NCI-H2227 treated with DMSO at 0.1 percent for 48 hours (cell line): ENCODE data around the gene IL4R.
"Not testable (repeated sequence)": the region's sequence is repeated elsewhere in the genome, so short reads cannot be mapped to it uniquely, and the experiment has no call there.

Experiments used
- DNase-seq: peaks from one replicate; lab custom pipeline; 2025; lab: John Stamatoyannopoulos, UW

Gene IL4R

GRCh38 chr16:27288313-27288712, 25.5 kb upstream of the IL4R start:
- DNase-seq = not testable (repeated sequence)

DNA sequence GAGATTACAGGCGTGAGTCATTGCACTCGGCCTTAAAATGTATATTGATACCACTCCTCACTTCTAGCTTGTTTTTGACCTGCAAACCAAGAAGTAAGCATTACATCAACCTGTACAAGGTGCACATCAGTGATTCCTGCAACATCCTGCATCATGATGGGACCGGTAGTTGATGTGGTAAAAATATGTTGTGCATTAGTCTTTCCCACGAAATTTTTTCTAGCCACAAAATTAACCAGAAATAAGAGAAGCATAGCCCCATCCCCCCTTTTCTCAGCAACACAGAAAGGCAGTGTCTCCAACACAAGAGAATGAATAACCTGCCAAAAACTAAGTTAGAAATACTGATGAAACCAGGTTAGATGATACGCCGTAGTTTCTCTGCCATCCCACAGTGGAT, 24.1 kb upstream of the IL4R start:
- DNase-seq = no peak

DNA sequence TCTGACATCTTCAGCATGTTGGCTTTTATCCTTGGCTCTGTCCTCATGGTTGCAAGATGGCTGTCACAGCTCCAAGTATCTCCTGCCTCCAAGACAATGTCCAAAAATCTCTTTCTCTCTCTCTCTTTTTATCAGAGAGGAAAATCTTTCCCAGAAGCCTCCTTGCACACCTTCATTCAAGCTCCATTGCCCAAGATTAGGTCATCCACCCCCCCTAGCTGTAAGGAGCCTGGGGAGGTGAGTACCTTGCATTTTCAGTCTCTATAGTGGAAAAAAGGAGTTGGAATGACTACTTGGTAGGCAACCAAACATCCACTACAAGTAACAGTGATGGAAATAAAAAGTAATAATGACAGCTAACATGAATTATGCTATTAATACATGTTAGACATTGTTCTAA, 23.2 kb upstream of the IL4R start:
- DNase-seq = no peak

DNA sequence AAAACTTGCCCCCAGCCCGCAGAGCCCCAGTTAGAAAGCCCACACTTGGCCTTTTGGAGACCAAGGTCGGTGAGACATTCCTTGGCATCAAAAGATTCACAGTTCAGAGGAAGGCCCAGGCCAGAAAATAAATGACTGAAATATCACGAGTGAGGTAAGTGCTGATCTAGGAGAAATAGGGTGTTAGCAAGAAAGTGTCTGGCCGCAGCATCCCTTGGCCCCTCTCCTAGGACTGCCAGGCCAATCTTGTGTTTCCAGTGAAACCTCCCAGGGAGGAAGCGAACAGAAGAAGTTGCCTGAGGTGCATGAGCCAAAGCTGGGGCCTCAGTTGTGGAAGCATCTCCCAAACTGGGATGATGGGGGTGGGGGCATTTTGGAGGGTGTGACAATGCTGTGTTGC, 22.7 kb upstream of the IL4R start:
- DNase-seq = no peak

GRCh38 chr16:27291722-27292240, 22.0 kb upstream of the IL4R start:
- no peak for DNase-seq

- no peak for DNase-seq
These were observed 20.4 kb upstream of the IL4R start for GRCh38 chr16:27293343-27293742.

DNA sequence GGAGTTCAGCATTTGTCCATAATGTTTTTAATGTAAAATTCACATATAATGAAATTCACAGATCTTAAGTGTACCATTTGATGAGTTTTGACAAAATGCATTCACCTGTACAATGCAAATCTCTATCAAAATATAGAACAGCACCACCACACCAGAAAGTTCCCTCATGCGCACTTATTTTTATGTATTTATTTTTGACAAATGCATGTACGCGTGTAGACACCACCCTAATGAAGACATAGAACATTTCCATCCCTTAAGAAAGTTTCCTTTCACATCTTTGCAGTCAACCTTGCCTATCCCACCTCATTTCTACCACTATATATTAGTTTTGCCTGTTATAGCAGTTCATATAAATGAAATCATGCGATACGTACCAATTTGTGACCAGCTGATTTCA, 15.6 kb upstream of the IL4R start:
- no peak for DNase-seq

GRCh38 chr16:27301236-27301861, 12.4 kb upstream of the IL4R start:
- DNase-seq = no peak

DNA sequence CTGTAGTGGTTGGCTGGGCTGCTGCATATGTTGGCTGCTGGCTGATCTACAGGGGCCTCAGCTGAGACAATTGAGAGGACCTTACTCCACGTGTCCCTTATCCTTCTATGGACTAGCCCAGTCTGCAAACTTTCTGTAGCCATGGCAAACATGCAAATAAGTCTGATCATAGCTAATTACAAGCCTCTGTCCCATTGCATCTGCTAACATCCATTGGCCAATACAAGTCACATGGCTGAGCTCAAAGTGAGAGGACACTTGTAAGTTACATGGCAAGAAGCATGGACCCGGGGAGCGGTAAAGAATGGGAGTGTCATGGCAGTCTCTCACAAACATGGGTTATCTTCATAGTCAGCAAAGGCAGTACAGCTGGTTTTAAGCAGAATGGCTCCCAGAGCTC, 11.6 kb upstream of the IL4R start:
- no peak for DNase-seq

- DNase-seq = no peak
These were observed 10.3 kb upstream of the IL4R start for GRCh38 chr16:27303256-27304100.

- DNase-seq = no peak
These were observed 9.7 kb upstream of the IL4R start for GRCh38 chr16:27304102-27304501.

- DNase-seq = no peak
These were observed 8.7 kb upstream of the IL4R start for GRCh38 chr16:27304881-27305745.

GRCh38 chr16:27305839-27306442, 7.8 kb upstream of the IL4R start:
- DNase-seq = no peak

GRCh38 chr16:27308792-27309191, 5.0 kb upstream of the IL4R start:
- DNase-seq = no peak

DNA sequence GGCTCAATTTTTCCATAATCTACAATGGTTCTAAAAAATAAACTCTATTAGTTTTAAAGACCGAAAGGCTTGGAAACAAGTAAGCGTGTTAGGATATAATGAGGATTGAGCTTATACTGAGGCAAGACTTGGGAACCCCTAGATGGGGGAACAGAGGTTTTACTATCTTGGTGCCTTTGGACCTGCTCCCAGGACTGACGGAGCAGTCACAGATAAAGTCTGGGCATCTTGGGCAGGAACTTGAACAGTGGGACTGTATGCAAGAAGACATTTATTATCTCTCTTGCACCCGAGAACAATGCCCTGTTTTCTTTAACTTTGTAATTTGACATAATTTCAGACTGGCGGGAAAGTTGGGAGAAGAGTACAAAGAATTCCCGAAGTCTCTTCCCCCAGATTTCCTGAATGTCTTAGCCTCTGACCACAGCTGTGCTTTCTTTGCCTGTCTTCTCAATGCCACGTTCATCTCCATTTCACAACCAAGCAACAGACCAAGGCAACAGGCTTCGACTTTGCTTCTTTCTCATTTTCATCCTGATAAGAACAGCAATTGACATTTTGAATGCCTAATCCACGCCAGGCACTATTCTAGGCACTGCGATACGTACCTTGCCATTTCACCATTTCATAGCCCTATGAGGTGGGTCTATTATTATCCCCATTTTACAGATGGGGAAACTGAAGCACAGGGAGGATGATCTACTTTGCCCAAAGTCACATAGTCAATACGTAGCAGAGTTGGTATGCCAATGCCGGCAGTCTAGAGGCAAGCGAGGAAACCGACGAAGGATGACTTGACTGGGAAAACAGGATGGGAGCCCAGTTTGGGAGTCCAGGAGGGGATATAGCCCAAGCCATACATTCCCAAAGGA, 3.0 kb upstream of the IL4R start:
- no peak for DNase-seq

DNA sequence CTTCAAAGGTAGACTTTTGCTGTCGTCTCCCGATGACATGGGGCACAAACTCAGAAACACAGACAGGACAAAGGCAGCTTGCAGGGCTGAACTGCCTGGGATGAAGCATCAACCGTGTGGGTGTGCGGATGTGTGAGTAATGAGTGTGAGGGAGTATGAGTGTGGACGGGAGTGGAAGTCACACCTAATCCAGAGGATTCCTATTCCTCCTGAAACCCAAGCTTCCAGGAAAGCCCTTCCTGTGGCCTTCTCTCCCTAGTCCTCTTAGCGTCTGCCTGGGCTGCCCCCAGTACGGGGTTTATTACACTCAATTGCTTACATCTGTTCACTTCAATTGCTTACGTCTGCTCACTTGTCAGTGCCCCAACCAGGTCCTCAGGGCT, 2.3 kb upstream of the IL4R start:
- no peak for DNase-seq

DNA sequence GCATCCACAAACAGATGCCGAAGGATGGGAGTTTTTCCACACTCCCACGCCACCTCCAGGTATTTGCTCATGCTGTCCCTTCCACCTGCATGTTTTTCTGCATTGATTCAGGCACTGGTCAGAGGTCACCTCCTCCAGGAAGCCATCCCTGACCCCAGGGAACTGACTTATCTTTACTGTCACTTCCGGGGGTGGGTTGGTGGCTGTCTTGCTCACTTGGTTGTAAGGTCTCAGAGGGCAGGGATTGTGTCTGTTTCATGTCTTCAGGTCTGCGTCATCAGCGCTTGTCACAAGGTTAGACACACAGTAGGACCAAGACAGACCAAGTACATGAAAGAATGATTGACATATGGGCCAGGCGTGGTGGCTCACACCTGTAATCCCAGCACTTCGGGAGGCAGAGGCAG, 1.9 kb upstream of the IL4R start:
- DNase-seq = no peak

DNA sequence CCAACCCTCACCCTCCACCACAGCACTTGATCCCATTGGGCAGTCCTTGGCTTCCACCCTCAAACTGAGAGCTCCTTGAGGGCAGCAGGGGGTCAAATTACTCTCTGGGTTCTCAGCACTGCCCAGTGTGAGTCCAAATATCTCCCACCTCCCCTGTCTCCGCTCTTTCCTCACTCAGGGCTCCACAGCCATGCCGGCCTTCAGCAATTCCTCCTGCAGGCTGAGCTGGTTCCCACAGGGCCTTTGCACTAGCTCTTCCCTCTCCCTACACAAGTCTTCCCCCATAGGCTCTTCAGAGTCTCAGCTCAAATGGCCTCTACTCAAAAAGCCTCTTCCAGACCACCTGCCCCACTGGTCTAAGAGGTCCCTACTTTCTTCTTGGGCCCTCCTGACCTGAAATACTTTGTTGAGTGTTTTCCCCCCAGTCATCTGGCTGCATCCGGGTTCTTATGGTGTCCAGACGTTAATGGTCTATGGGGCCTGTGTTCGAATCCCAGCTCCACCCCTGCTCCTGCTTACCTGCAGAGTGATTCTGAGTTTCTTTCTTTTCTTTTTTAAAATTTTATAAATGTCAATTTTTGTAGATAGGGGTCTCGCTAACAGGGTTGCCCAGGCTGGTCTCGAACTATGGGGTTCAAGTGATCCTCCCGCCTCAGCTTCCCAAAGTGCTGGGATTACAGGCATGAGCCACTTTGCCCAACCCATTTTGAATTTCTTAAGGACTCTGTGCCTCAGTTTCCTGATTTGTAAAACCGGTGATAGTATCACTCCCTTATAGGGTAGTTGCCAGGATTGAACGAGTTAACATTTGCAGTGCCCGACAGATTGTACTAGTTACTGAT, 973 bp upstream of the IL4R start:
- DNase-seq = no peak

DNA sequence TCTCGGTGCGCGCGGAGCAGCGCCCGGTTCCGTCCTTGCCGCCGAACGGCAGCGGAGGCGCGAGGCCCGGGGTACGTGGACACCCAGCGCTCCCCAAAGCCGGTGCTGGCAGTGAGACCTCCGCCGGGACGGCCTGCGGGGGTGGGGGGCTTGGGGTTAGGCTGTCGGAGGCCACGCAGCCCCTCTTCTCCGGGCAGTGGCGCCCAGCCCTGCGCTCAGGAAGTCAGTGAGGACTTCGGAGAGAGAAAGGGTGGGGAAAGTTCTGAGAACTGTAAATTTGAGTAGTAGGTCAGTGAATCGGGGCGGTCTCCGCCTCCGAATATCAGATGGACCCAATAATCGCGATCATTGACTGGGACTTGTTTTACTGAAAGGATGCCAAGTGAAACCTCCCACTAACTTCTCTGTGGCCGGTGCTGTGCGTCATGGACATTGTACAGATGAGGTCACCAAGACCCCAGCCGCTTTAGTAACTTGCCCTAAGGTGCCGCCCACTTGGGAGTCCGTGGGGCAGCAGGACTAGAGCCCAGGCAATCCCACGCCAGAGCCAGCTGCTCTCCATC, 468 bp downstream of the IL4R start:
- DNase-seq = no peak

DNA sequence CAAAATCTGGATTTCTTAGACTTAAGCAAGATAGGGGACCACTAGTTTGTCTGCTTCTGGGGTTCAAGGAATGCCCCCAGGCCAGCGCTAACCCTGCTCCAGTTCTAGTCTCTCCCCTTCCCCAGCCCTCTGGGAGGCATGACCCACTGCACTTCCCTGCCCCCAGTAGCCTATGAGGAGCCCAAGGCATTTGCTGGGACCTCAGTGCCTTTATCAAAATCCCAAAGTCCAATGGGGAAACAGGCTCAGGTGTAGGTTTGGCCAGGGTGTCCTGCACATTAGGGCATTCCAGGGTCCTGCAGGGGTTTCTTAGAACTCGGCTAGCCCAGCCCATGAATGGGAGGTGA, 1.2 kb downstream of the IL4R start:
- DNase-seq = no peak
